OCI-LY3 (cell line): ENCODE results near the gene TSC22D1.

Experiments used
- EZH2phosphoT487 ChIP-seq: fragments of 200-600 bp; shearing (Covaris generic); IDR thresholded peaks from 2 replicates; pipeline ENCODE4 v1.6.1; 2018; ENCODE audit warnings: antibody characterized with exemption, mixed run types, low read depth
- TF ChIP-seq, protein P1 (sequence below): fragments of 200-600, 300-600 bp; sonication (generic); IDR thresholded peaks from 2 replicates; pipeline ENCODE4 v1.5.1; 2014; ENCODE audit warnings: antibody characterized with exemption, low read length, low read depth

DNA sequence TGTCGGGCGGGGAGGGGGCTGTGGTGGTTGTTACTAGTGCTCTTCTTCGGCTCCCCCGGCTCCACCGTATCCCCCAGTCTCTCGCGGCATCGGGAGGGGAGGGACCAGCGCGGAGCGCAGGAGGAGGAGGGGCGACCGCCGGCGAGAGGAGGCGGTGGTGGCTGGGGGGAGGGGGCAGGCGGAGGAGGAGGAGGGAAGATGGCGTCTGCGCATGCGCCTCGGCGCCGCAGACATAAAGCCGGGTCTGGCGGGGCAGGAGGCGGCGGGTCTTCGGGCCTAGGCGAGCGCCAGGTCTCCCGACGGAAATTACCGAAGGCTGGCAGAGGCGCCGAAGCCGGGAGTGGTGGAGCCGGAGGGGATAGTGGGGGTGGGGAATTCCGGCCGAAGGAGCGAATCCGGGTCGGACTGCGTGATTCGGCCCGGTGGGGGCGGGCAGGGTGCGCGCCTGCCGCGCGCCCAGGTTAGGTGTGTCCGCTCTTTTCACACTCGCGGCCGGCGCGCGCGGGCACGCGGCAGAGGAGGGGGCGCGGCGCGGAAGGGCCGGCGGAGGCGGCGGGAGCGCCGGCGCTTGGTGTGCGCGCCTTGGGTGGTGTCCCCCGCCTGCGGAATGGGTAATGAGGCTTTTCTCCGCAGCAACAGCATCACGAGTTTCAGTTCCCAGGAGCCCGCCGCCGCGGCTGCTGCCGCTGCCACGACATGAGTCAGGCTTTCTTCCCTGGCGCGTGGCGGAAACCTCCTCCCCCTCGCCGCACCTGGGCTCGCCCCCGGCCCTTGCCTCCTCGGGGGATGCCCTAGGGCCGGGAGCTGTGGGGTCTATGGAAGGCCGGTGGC is 1.3 kb upstream of the TSC22D1 start:
- TF ChIP-seq, protein P1, sequence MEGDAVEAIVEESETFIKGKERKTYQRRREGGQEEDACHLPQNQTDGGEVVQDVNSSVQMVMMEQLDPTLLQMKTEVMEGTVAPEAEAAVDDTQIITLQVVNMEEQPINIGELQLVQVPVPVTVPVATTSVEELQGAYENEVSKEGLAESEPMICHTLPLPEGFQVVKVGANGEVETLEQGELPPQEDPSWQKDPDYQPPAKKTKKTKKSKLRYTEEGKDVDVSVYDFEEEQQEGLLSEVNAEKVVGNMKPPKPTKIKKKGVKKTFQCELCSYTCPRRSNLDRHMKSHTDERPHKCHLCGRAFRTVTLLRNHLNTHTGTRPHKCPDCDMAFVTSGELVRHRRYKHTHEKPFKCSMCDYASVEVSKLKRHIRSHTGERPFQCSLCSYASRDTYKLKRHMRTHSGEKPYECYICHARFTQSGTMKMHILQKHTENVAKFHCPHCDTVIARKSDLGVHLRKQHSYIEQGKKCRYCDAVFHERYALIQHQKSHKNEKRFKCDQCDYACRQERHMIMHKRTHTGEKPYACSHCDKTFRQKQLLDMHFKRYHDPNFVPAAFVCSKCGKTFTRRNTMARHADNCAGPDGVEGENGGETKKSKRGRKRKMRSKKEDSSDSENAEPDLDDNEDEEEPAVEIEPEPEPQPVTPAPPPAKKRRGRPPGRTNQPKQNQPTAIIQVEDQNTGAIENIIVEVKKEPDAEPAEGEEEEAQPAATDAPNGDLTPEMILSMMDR: no peak
- TF ChIP-seq EZH2phosphoT487: no peak
